ENCODE results near the gene ANKRD16. TPM values are rescaled to one million over a fixed set of nuclear protein-coding genes. Genes with fewer than 3 reads are reported as not detected.

ANKRD16 gene
- total and polyA plus RNA-seq, 2 donors from 2014 or later = 6.7 to 7.1 TPM

DNA sequence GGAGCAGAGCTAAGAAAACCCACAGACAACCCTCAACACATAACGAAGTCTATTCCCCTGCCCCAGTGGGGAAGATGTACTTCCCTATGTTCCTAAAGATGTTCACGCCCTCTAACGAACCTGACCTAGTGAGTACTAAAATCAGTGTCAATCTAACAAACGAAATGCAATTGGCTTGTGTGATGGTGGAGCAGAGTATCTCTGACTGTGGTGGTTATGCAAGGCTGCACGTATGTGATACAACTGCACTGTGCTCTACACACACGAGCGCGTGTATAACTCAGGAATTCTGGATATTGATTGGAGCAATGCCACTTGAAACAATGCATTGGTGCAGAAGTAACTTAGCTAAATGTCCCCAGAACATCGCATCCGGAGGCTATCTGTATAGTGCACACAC is 1.3 kb downstream of the ANKRD16 start:
- peak overlapping the region; percentile 26 to 70 (median 59) for H3K9ac ChIP-seq (ENCODE audit: low read length in 3 of 3)
- TF ChIP-seq, protein P1, sequence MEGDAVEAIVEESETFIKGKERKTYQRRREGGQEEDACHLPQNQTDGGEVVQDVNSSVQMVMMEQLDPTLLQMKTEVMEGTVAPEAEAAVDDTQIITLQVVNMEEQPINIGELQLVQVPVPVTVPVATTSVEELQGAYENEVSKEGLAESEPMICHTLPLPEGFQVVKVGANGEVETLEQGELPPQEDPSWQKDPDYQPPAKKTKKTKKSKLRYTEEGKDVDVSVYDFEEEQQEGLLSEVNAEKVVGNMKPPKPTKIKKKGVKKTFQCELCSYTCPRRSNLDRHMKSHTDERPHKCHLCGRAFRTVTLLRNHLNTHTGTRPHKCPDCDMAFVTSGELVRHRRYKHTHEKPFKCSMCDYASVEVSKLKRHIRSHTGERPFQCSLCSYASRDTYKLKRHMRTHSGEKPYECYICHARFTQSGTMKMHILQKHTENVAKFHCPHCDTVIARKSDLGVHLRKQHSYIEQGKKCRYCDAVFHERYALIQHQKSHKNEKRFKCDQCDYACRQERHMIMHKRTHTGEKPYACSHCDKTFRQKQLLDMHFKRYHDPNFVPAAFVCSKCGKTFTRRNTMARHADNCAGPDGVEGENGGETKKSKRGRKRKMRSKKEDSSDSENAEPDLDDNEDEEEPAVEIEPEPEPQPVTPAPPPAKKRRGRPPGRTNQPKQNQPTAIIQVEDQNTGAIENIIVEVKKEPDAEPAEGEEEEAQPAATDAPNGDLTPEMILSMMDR (IDR thresholded peaks at IDR 0.05; ENCODE audit: borderline replicate concordance, extremely low read depth, insufficient read depth) = no peak
- intact Hi-C loops (cut with DNase I) = no loop called here
- no peaks in the 10 kb centered on the region for H3K9me3 ChIP-seq (ENCODE audit: control insufficient read depth in 2 of 3, insufficient read depth in 1 of 3, low read length in 3 of 3)
- no peaks in the 10 kb centered on the region for H3K27me3 ChIP-seq (ENCODE audit: control insufficient read depth, insufficient read depth, low read length)
- H3K4me3 ChIP-seq (ENCODE audit: low read length in 3 of 3) = peak overlapping the region; percentile 61 to 84 (median 74)
- FAIRE-seq = no peak
- peaks cover 2 to 8% (median 5%) of the 10 kb centered on the region in 3 donors for H3K36me3 ChIP-seq (ENCODE audit: control insufficient read depth in 2 of 3, insufficient read depth in 3 of 3, low read length in 3 of 3)
- H3K27ac ChIP-seq (ENCODE audit: low read depth in 2 of 2, low read length in 2 of 2) = no peak overlapping the region
- peaks cover 5 to 16% (median 5%) of the 10 kb centered on the region in 3 donors for H3K4me1 ChIP-seq (ENCODE audit: control insufficient read depth in 2 of 3, insufficient read depth in 2 of 3, low read depth in 1 of 3, low read length in 3 of 3)
- peak in 2 of 5 donors; percentile 17 to 22 for DNase-seq

DNA sequence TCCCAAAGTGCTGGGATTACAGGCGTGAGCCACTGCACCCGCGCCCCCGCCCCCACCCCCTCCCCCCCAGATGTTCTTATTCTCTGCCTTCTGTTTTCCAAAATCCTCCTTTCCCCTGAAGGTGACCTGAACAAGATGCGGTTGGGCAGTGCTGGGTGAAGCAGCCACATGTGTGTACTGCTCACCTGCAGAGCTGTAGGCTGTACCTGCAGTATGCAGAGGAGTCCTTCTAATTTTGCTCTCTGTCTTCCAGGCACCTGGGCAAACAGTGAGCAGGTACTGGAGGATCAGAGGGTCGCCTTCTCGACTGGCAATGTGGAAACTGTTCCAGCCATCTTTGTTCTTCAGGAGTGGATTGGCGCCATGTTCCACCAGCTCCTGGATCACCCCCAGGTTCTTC is 2.1 kb downstream of the ANKRD16 start:
- H3K9me3 ChIP-seq (ENCODE audit: control insufficient read depth in 2 of 3, insufficient read depth in 1 of 3, low read length in 3 of 3) = no peaks in the 10 kb centered on the region
- peaks cover 5 to 16% (median 5%) of the 10 kb centered on the region in 3 donors for H3K4me1 ChIP-seq (ENCODE audit: control insufficient read depth in 2 of 3, insufficient read depth in 2 of 3, low read depth in 1 of 3, low read length in 3 of 3)
- H3K36me3 ChIP-seq (ENCODE audit: control insufficient read depth in 2 of 3, insufficient read depth in 3 of 3, low read length in 3 of 3) = peaks cover 4 to 8% (median 8%) of the 10 kb centered on the region in 3 donors
- no peak overlapping the region for H3K27ac ChIP-seq (ENCODE audit: low read depth in 2 of 2, low read length in 2 of 2)
- no peaks in the 10 kb centered on the region for H3K27me3 ChIP-seq (ENCODE audit: control insufficient read depth, insufficient read depth, low read length)
- FAIRE-seq = no peak
- H3K4me3 ChIP-seq (ENCODE audit: low read length in 3 of 3) = no peak overlapping the region
- no peak overlapping the region for H3K9ac ChIP-seq (ENCODE audit: low read length in 3 of 3)
- intact Hi-C loops (cut with DNase I) = no loop called here
- TF ChIP-seq, protein P1 (IDR thresholded peaks at IDR 0.05; ENCODE audit: borderline replicate concordance, extremely low read depth, insufficient read depth) = no peak
- DNase-seq = no peak

DNA sequence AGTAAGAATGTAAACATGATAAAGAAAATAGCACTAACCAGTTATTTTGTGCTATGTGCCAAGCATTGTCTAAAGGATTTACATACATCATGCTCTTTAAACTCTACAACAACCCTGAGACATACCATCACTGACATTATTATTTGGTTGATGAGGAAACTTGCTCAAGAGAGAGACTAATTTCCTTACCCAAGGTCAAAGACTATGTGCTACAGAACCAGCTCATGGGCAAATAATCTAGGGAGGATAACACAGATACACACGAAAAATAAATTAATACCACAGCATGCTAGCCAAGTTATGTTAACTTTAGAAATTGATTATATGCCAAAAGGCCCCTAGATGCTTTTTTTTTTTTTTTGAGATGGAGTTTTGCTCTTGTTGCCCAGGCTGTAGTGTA is 2.7 kb downstream of the ANKRD16 start:
- Histone ChIP-seq H3K27ac (ENCODE audit: low read depth in 2 of 2, low read length in 2 of 2) (no peak overlapping the region), H3K9me3 (ENCODE audit: control insufficient read depth in 2 of 3, insufficient read depth in 1 of 3, low read length in 3 of 3) (no peaks in the 10 kb centered on the region), H3K27me3 (ENCODE audit: control insufficient read depth, insufficient read depth, low read length) (no peaks in the 10 kb centered on the region), H3K36me3 (ENCODE audit: control insufficient read depth in 2 of 3, insufficient read depth in 3 of 3, low read length in 3 of 3) (peaks cover 7 to 13% (median 8%) of the 10 kb centered on the region in 3 donors), H3K4me3 (ENCODE audit: low read length in 3 of 3) (no peak overlapping the region), H3K4me1 (ENCODE audit: control insufficient read depth in 2 of 3, insufficient read depth in 2 of 3, low read depth in 1 of 3, low read length in 3 of 3) (peaks cover 5 to 16% (median 5%) of the 10 kb centered on the region in 3 donors), H3K9ac (ENCODE audit: low read length in 3 of 3) (no peak overlapping the region)
- intact Hi-C loops (cut with DNase I) = no loop called here
- no peak for FAIRE-seq
- TF ChIP-seq, protein P1 (IDR thresholded peaks at IDR 0.05; ENCODE audit: borderline replicate concordance, extremely low read depth, insufficient read depth) = no peak
- DNase-seq = no peak

DNA sequence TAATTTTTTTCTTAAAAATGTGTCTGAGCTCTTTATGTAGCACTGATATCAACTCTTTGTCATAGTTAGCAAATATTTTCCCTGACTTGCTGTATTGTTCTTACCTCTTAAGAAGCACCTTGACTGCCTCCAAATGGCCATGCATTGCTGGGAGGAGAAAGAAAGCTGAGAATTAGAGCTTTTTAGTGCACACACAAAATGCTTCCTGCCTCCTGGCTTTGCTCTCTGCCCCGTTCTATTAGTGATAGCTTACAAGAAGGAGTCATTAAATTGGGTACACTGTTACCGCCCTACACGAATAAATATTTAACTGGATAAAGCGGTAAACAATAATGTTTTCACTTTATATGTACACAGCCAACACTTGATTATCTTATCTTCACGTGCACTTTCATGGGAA is 4.1 kb downstream of the ANKRD16 start:
- H3K4me1 ChIP-seq (ENCODE audit: control insufficient read depth in 2 of 3, insufficient read depth in 2 of 3, low read depth in 1 of 3, low read length in 3 of 3) = peaks cover 2 to 9% (median 5%) of the 10 kb centered on the region in 3 donors
- TF ChIP-seq, protein P1 (IDR thresholded peaks at IDR 0.05; ENCODE audit: borderline replicate concordance, extremely low read depth, insufficient read depth) = no peak
- H3K27me3 ChIP-seq (ENCODE audit: control insufficient read depth, insufficient read depth, low read length) = no peaks in the 10 kb centered on the region
- H3K36me3 ChIP-seq (ENCODE audit: control insufficient read depth in 2 of 3, insufficient read depth in 3 of 3, low read length in 3 of 3) = peaks cover 7 to 15% (median 8%) of the 10 kb centered on the region in 3 donors
- H3K9ac ChIP-seq (ENCODE audit: low read length in 3 of 3) = no peak overlapping the region
- DNase-seq (no peak), FAIRE-seq (no peak)
- intact Hi-C loops (cut with DNase I) = no loop called here
- H3K27ac ChIP-seq (ENCODE audit: low read depth in 2 of 2, low read length in 2 of 2) = no peak overlapping the region
- no peak overlapping the region for H3K4me3 ChIP-seq (ENCODE audit: low read length in 3 of 3)
- no peaks in the 10 kb centered on the region for H3K9me3 ChIP-seq (ENCODE audit: control insufficient read depth in 2 of 3, insufficient read depth in 1 of 3, low read length in 3 of 3)

Measured in kidney (tissue), 14 donors.